Eye (tissue), 1 donor: Measurements from ENCODE around the gene TEKT4.
"Not testable (repeated sequence)": the region's sequence is repeated elsewhere in the genome, so short reads cannot be mapped to it uniquely, and the experiment has no call there.

Experiments used
- DNase-seq: peaks from one replicate; pipeline ENCODE4 v3.0.0-alpha.2; 2015

The TEKT4 gene

DNA sequence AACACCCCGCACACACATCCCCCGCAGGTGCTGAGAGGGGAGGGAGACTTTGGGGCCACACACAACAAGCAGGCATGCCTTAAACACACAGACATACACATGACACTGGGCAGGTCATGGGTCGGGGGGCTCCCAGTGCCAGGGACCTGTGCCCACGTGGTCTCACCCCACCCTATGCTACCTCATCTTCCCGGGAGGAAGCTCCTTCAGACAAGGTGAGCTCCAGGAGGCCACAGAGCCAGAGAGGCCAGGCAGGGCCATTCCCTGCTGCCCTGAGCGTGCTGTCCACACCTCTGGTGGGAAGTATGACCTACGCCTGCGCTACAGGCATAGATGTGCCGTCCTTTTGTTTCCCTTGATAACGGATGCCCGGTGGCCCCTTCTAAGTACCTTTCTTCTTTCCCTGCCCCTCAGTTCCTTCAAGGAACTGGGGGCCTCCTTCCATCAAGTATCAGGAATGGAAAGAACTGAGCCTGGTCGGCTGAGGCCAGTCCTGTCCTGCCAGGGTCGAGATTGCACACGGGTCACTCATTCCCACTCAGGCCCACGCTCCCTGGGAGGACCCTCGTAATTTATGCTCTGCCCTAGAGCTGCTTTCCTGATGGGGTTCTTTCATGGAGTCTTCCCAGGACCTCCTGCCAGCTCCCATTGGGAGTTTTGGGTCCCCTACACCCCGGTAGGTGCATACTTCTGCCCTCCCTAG, 4.7 kb downstream of the TEKT4 start:
- no peak for DNase-seq

DNA sequence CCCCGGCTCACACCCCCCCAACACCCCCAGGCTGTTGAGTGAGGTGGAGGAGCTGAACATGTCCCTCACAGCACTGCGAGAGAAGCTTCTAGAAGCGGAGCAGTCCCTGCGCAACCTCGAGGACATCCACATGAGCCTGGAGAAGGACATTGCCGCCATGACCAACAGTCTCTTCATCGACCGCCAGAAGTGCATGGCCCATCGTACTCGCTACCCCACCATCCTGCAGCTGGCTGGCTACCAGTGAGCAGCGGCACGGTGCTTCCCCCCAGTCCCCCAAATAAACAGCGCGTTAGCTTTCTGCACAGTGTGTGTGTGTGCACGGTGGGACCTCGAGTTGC, 5.3 kb downstream of the TEKT4 start:
- no peak for DNase-seq

DNA sequence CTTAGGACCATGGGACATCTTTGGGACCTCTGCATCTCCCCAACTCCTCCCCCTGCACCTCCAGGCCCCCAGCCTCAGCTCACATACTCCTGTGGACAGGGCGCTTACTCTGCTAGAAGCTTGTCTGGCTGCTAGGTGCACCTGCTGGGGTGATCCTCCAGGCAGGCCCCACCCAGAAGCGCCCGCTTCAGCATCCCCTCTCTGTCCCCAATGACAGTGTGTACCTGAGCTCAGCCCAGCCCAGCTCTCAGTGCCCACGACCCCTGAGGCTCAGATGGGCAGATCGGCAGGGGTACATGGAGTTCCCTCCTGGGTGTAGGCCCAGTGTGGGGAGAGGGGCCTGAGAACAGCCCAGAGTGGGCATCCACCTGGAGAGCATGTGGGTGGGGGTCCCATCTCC, 5.9 kb downstream of the TEKT4 start:
- DNase-seq: no peak

DNA sequence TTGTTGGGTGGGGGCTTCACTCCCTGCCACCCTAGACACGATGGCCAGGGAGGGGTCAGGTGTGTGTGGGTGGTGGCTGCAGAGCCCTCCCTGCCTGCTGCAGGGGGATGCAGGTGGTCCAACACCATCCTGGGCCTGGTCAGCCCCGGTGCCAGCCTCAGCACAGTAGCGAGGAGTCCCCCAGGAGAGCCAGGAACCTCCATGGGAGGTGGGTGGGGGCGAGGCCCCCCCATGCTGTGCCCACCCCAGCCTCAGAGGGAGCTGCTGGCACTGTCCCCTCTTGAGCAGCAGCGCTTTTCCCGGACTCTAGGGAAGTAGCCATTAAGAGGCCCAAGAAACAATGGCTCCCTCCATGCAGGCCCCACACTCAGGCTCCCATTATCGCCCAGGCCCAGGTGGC, 7.3 kb downstream of the TEKT4 start:
- DNase-seq: not testable (repeated sequence)

DNA sequence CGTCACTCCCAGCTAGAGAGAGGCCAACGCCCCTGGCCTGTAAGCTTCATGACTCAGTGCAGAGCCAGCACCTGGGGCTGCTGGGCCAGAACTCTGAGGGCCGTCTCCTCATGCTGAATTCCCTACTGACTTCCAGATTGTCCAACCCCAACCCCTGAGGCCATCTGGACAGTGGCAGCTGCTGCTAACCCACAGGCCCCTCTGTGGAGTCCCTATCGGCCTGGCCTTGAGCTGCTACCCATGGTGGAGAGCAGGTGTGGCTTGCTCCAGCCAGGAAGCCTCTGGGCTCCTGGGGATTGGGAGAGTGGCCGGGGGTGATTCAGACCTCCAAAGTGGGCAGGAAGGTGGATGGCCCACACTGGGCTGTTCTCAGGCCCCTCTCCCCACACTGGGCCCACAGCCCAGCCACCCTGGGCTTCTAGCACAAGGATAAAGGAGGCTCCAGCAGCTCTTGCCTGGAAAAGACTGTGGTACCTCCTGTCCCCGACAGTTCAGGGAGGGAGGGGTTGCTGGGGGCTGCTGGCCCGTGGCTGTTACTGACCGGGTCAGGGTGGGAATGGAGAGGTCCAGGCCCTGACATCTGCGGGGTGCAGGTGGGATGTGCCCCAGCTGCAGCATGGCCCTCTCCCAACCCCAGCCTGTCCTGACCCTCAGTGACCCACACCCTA, 8.2 kb downstream of the TEKT4 start:
- DNase-seq: no peak

DNA sequence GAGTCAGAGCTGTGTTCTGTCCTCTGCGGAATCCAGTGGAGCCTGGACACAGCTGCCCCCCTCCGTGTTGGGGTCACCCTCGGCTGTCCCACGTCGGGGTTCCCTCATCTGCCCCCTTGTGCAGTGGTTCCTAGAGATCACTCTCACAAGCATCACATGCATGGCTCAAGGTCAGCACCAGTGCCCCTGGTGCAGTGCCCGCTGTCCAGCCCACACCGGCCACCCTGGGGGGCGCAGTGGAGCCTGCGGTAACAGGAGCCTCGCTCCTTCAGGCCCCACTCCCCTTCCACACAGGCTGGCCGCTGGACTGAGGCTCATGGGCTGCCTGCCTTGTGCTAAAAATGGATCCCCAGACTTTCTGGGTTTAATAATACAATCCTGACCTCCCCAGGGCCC, 8.8 kb downstream of the TEKT4 start:
- DNase-seq: no peak

DNA sequence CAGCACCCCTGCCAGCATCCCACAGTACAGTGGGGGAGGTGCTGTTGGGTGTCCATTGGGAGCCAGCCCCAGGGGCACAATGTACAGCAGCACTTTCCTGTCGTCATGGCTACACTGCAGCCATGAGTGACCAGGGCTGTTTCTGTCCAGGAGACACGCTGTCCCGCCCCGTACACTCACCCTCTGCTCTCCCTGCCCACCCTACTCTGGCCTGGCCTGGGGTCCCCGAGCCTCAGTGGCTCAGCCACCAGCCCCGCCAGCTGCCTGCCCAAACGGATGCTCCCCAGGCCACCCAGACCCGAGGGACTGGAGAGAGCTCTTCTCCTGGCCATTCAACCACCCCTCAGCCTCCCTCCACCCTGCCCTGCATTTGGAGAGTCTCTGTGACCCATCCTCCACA, 9.3 kb downstream of the TEKT4 start:
- no peak for DNase-seq

DNA sequence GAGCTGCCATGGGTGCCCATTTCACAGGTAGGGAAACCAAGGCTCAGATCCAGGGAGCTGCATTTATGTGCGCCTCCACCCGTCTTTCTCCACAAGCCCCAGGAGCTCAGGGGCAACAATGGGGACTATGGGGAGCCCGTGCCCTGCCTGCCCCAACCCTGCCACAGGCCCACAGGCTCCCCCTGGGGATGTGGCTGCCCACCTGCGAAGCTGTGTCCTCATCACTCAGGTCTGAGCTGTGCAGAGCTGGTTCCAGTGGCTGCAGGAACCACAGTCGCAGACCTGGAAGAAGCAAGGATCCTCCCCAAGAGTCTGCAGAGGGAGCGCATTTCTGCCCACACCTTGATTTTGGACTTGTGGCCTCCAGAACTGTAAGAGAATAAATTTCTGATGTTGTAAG, 9.8 kb downstream of the TEKT4 start:
- DNase-seq: no peak

DNA sequence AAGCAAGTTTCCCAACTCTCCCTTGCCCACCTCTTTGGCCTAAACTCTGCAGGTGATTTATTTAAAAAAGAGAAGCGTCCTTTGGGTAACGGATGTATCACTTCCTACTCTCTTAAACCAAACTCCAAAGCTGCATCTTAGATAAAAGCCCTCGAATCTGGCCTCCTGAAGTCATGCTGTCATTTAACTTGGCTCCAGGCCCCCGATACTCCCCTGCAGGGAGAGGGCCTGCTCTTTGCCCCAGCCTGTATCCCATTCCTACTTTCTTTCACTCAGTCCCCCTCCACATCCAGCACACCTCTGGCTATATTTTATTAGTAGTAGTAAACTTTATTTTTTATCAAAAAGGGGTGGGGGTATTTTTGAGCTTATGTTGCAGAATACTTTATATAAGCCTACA, 19.0 kb downstream of the TEKT4 start:
- DNase-seq: no peak

DNA sequence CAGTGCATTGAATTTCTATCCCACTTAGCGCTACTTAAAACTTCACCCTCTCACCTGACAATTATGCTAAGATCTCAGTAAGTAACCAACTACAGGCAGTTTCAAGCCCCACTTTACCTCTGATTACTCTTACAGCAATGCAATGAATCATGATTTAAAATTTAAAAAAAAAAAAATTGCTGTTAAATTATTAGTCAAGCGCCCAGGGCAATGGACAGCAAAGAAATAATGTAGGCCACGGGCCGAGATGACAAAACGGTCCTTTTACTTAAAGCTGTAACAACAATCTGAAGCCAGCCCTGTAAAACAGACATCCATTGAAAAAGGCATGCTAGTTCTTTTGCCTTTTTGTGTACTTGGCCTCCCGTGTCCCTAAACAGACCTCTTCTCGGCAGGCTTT, 24.0 kb downstream of the TEKT4 start:
- DNase-seq: not testable (repeated sequence)

DNA sequence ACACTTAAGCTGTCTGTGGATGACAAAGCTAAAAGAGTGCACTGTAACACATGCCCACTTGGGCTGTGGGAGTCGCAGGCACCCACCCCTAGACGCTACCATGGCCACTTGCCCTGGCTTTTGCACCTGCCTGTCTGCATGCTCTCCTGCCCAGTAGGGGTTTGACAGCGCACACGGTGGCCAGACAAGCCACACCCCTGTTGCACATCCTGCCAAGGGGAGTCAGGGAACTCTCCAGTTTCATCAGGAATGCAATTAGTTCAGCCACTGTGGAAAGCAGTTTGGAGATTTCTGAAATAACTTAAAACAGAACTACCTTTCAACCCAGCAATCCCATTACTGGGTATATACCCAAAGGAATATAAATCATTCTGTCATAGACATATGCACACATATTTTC, 35.7 kb downstream of the TEKT4 start:
- DNase-seq: not testable (repeated sequence)

DNA sequence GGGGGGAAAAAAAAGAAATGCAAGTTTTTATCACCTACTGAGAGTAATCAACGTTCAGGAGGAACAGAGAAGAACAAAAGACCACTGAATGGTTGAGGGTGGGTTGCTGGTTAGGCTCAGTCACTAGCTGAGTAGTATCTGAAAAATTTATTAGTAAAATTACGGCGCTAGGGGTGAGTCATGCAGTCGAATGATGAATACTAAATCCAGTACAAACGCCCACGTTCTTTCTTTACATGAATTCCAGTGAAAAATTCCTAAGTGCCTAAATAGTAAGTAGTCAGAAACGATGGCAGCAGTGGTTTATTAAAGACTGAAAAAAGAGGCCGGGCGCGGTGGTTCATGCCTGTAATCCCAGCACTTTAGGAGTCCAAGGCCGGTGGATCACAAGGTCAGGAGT, 52.0 kb downstream of the TEKT4 start:
- DNase-seq: no peak

DNA sequence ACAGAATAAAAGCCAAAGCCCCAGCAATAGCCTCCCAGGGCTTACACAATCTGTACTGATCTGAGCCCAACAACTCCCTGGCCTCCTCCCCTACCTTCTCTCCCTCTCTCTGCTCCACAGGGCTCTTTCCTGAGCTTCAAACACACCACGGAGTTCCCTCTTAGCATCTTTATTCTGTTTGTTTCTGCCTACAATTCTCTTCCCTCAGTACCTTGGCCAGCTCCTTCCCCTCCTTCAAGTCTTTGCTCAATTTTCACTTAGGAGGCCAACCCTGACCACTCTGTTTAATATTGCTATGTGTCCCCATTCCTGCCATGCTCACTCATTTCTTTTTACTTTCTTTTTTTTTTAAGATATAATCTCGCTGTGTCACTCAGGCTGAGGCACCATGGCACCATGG, 53.8 kb downstream of the TEKT4 start:
- DNase-seq: not testable (repeated sequence)
